ENCODE data around the gene TMEFF2. TPM values are rescaled to one million over a fixed set of nuclear protein-coding genes. Genes with fewer than 3 reads are reported as not detected.
"Not testable (repeated sequence)": the region's sequence is repeated elsewhere in the genome, so short reads cannot be mapped to it uniquely, and the experiment has no call there.

The TMEFF2 gene
- total RNA-seq, 1 donor from 2014 or later, result 4.8 TPM

DNA sequence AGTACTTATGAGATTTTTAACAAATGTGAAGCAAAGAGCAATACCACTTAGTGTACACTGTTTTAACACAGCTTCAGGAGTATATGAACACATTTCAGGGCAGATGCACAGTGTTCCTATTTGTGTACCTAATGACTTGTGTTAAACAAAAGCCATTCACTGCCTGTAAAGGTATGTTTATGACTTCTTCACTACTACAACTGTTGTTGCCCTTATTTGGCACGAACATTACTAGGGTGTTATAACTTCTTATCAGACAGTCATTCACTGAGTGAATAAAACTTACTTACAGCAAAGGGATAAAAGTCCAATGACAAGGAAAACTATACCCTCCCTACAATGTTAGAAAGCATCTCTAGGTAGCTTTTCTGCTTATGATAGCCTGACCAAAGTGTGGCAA lies 262.4 kb downstream of the TMEFF2 start:
- DNase-seq (ENCODE audit: low spot score), result no peak

GRCh38 chr2:191931329-191931728 lies 263.4 kb downstream of the TMEFF2 start:
- DNase-seq (ENCODE audit: low spot score), result no peak

GRCh38 chr2:191930205-191930604 lies 264.5 kb downstream of the TMEFF2 start:
- DNase-seq (ENCODE audit: low spot score), result no peak

GRCh38 chr2:191929288-191929687 lies 265.4 kb downstream of the TMEFF2 start:
- no peak for DNase-seq (ENCODE audit: low spot score)

- DNase-seq (ENCODE audit: low spot score), result no peak
Observed at GRCh38 chr2:191927991-191928390, 266.7 kb downstream of the TMEFF2 start.

- peak; percentile 43 for DNase-seq (ENCODE audit: low spot score)
Observed at GRCh38 chr2:191927319-191927867, 267.3 kb downstream of the TMEFF2 start.

DNA sequence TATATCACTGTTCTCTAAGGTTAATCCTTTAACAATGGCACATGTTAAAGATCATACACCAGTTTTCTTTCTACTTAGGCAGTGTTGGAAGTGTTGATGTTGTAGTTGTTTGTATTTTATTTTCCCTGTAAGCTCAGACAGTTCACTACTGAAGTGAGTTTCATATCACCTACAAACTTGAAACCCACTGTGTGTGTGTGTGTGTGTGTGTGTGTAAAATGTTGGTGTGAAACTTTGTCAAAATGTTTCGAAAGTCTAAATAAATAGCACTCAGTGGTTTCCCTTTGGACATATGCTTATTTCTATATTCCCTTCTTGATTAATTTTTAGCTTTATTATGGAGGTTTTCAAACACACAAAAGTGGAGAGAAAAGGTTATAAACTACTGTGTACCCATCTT lies 268.1 kb downstream of the TMEFF2 start:
- DNase-seq (ENCODE audit: low spot score), result no peak

DNA sequence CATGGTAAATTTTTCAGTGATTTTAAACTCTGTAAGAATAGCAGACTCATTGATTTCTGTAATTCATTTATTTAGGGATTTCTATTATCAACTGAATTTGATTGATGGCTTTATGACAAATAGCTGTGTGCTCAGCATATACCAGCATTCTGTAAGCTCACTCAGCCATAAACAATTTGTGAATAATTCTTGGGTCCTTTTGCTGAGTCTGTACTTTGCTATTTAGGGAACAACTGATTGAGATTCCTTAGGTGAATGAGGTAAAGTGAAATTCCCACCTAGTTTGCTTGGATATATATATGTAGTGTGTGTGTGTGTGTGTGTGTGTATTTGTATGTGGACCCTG lies 271.1 kb downstream of the TMEFF2 start:
- no peak for DNase-seq (ENCODE audit: low spot score)

DNA sequence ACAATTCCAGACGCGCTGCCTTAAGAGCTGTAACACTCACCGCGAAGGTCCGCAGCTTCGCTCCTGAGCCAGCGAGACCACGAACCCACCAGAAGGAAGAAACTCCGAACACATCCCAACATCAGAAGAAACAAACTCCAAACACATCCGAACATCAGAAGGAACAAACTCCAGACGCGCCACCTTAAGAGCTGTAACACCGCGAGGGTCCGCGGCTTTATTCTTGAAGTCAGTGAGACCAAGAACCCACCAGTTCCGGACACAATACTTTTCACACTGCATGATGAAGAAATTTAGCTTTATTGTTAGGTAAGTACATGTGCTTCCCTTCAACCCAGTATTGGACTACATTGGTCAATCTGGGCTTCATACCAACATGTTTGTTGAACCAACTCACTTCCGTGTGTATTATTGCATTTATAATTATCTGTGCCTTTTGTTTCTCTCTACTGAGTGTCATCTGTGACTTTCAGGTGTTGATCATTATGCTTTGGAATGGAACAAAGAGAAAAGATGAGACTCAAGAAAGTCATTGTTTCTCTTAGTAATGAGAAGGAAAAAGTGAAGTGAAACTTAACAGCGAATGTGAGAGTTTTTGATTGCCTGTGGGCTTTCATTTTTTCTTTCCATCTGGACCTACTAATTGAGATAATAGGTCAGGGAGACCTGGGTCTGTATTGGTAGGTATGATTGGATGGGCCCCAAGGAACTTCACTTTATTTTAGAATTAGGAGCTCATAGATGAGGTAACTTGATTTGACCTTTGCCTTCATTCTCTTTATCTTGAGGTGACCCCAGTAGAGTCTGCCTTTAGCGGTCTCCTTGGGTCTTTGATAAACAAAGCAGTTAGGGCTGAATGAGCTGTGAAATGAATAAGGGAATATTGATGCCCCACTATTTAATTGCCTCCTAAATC lies 271.7 kb downstream of the TMEFF2 start:
- no peak for DNase-seq (ENCODE audit: low spot score)

GRCh38 chr2:191921650-191922049 lies 273.1 kb downstream of the TMEFF2 start:
- not testable (repeated sequence) for DNase-seq (ENCODE audit: low spot score)

GRCh38 chr2:191920502-191920901 lies 274.2 kb downstream of the TMEFF2 start:
- DNase-seq (ENCODE audit: low spot score), result no peak

GRCh38 chr2:191917967-191918651 lies 276.6 kb downstream of the TMEFF2 start:
- DNase-seq (ENCODE audit: low spot score), result no peak

DNA sequence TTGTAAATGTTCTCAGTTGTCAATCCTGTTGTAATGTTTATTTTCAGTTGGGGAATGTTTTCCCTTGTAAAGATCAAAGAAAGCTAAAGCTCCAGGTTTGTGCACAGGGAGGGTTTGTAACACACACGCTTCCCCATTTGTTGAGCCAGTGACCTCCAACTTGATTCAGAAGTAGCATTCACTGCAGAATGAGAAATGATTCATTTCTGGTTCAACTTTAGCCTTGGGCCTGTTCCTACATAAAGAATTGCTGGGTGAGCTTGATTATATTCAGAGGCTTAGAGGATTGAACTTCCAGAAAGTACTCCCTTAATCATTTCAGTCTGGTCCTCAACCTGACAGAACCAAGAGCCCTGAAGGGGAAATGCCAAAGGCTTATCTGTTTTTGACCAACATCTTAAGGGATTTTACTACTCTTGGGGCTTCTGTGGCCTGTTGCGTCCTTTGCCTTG lies 277.3 kb downstream of the TMEFF2 start:
- DNase-seq (ENCODE audit: low spot score), result no peak

DNA sequence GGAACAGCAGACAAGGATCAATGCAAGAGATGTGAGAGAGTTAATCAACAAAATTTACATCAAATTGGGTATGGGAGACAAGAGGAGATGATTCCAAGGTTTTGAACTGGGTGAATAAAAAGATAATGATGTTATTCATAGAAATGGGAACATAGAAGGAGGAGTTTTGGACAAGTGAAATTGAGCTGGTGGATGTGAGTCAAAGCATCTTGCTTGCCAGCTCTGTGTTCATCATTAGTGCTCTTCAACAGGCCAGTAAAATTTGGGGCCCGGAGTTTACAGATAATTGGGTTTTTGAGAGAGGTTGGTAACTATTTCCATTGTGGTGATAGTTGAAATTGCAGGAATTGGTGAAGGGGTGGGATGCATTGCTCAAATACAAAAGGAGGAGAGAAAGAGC lies 277.9 kb downstream of the TMEFF2 start:
- no peak for DNase-seq (ENCODE audit: low spot score)

DNA sequence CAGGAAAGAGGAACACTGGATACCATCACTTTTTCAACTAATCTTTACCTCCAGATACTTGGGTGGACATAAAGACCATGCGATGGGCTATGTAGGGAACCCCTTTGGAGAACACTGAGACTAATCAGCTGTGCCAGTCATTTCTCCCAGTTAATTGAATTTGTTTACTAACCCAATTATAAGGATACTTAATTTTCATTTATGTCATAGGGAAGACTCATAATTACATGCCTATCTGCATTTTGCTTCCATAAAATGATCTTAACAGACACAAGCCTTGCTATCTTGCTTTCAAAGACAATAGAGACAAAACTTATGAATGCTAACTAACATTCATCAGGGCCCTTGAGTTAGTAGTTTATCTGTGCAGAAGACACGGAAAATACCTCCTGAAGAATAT lies 279.0 kb downstream of the TMEFF2 start:
- DNase-seq (ENCODE audit: low spot score), result no peak

- no peak for DNase-seq (ENCODE audit: low spot score)
Observed at GRCh38 chr2:191913796-191914195, 280.9 kb downstream of the TMEFF2 start.

DNA sequence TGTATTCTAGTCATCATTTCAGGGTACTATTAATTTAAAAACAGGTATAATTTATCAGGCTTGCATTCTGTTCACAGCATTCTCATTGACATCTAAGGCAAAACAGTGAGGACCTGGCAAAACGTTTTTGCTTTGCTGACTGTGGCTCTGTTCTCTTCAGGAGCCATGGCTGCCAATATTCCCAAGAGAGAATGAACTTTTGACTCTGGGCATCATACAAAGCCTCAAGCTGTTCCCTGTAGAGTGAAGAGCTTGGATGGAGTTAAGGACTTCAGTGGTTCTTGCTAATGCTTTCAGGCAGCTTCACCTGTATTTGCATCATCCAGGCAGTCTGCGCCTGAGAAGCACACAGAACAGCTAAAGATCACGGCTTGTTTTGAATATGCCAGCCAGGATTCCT lies 282.0 kb downstream of the TMEFF2 start:
- DNase-seq (ENCODE audit: low spot score), result no peak

DNA sequence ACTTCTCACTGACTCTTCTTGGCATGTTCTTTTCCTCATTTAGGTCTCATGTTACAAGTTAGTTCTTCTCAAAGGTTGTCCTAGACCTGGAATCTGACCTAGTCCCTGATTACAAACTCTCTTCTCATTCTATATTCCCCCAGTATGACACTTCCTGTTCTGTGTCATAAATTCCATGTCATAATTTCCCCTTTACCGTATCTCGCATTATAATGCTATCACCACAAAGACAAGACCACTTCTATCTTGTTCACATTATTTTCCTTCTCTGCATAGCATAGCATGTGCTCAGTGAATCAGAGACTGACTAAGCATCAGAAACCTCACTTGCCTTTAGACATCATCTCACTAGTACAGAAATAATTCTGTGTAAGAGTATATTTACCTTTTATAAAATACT lies 284.2 kb downstream of the TMEFF2 start:
- DNase-seq (ENCODE audit: low spot score), result no peak

DNA sequence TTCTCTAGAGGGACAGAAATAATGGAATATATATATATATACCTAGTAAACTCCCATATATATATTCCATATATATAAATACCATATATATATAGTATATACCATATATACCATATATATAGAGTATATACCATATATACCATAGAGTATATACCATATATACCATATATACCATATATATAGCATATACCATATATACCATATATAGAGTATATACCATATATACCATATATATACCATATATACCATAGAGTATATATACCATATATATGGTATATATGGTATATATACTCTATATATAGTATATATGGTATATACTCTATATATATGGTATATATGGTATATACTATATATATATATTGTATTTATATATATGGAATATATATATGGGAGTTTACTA lies 285.9 kb downstream of the TMEFF2 start:
- DNase-seq (ENCODE audit: low spot score), result no peak

GRCh38 chr2:191907545-191907944 lies 287.2 kb downstream of the TMEFF2 start:
- no peak for DNase-seq (ENCODE audit: low spot score)

DNA sequence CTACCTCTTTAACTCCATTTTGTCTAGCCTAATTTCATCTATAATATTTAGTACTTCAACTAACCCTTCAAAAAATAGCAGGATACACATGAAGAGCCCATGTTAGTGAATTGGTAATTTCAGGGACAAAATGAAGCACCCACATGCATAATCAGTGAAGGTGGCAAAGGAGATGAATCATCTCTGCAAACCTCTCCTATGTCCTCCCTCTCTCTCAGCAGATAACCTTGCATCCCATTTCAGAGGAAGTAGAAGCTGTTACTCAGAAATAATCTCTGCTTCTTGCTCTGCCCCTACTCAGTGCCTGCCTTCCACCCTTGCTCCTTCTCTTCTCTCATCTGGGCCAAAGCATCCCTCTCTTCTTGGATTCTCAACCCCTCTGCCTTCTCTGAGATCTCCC lies 287.6 kb downstream of the TMEFF2 start:
- DNase-seq (ENCODE audit: low spot score), result no peak

- DNase-seq (ENCODE audit: low spot score), result no peak
Observed at GRCh38 chr2:191905336-191905735, 289.4 kb downstream of the TMEFF2 start.

DNA sequence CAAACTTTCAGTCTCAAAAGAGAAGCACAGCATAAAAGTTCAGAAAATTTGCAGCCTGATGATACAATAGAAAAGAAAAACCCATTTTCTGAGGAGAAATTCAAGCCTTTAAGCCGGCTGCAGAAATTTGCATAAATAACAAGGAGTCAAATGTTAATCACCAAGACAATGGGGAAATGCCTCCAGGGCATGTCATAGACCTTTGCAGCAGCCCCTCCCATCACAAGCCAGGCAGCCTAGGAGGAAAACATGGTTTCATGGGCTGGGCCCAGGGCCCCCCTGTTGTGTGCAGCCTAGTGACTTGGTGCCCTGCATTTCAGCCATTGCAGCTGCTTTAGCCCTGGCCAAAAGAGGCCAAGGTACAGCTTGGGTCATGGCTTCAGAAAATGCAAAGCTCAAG lies 293.7 kb downstream of the TMEFF2 start:
- DNase-seq (ENCODE audit: low spot score), result no peak

Measured in ureter (tissue), 1 donor.